NCI-H226 (cell line): ENCODE results near the gene CYP2A13.
"Not testable (repeated sequence)": the region's sequence is repeated elsewhere in the genome, so short reads cannot be mapped to it uniquely, and the experiment has no call there.

Source experiments
- DNase-seq: peaks from one replicate; pipeline ENCODE4 v3.0.0-alpha.2; 2015

CYP2A13 gene

GRCh38 chr19:41122846-41123245, 34.6 kb downstream of the CYP2A13 start:
- DNase-seq: not testable (repeated sequence)

GRCh38 chr19:41123716-41124294, 35.6 kb downstream of the CYP2A13 start:
- DNase-seq: no peak

- DNase-seq: not testable (repeated sequence)
These were observed 38.5 kb downstream of the CYP2A13 start for GRCh38 chr19:41126765-41127203.

- not testable (repeated sequence) for DNase-seq
These were observed 39.1 kb downstream of the CYP2A13 start for GRCh38 chr19:41127362-41127761.

- peak; percentile 72 for DNase-seq
These were observed 39.6 kb downstream of the CYP2A13 start for GRCh38 chr19:41127801-41128300.

GRCh38 chr19:41128692-41129091, 40.4 kb downstream of the CYP2A13 start:
- no peak for DNase-seq

GRCh38 chr19:41131186-41131585, 42.9 kb downstream of the CYP2A13 start:
- no peak for DNase-seq

GRCh38 chr19:41133260-41133659, 45.0 kb downstream of the CYP2A13 start:
- no peak for DNase-seq

- no peak for DNase-seq
These were observed 46.4 kb downstream of the CYP2A13 start for GRCh38 chr19:41134616-41135015.

GRCh38 chr19:41135390-41136384, 47.4 kb downstream of the CYP2A13 start:
- DNase-seq: not testable (repeated sequence)

GRCh38 chr19:41136636-41137455, 48.6 kb downstream of the CYP2A13 start:
- no peak for DNase-seq

GRCh38 chr19:41144403-41144802, 56.2 kb downstream of the CYP2A13 start:
- peak; percentile 45 for DNase-seq
